HG02678 (cell line): ENCODE measurements around the gene ADIPOQ.
"Not testable (repeated sequence)": the region's sequence is repeated elsewhere in the genome, so short reads cannot be mapped to it uniquely, and the experiment has no call there.

Experiments
- ATAC-seq: cut with Tn5 transposase; IDR thresholded peaks from one replicate; pipeline ENCODE4 v1.9.1; 2021; ENCODE audit warnings: mild to moderate bottlenecking, moderate library complexity; ENCODE audit not compliant: unreplicated experiment

ADIPOQ gene

GRCh38 chr3:186901135-186901734 lies 58.7 kb downstream of the ADIPOQ start:
- no peak for ATAC-seq

GRCh38 chr3:186902154-186902553 lies 59.6 kb downstream of the ADIPOQ start:
- ATAC-seq: no peak

- no peak for ATAC-seq
Observed at GRCh38 chr3:186902713-186903112, 60.2 kb downstream of the ADIPOQ start.

GRCh38 chr3:186903676-186904075 lies 61.2 kb downstream of the ADIPOQ start:
- ATAC-seq: not testable (repeated sequence)

GRCh38 chr3:186907075-186907474 lies 64.6 kb downstream of the ADIPOQ start:
- not testable (repeated sequence) for ATAC-seq
